ENCODE data around the gene TPP2. TPM values are rescaled to one million over a fixed set of nuclear protein-coding genes. Genes with fewer than 3 reads are reported as not detected.

TPP2 gene
- total and polyA plus RNA-seq, 8 donors: 43.6 to 77.2 (median 70.2) TPM

GRCh38 chr13:102697264-102697663 lies 100.5 kb downstream of the TPP2 start:
- H3K4me3 ChIP-seq: no peak overlapping the region
- TF ChIP-seq CTCF (IDR thresholded peaks at IDR 0.05): no peak
- no peaks in the 10 kb centered on the region for H3K9me3 ChIP-seq
- no peak overlapping the region for H3K27ac ChIP-seq
- intact Hi-C loops (cut with DNase I): no loop called here
- H3K27me3 ChIP-seq: peaks cover 0 to 11% of the 10 kb centered on the region in 2 donors
- DNase-seq (no peak), ATAC-seq (no peak)
- H3K4me1 ChIP-seq: no peaks in the 10 kb centered on the region
- H3K36me3 ChIP-seq: no peaks in the 10 kb centered on the region

- ATAC-seq (no peak), DNase-seq (no peak)
- no peak for TF ChIP-seq CTCF (IDR thresholded peaks at IDR 0.05)
- H3K9me3 ChIP-seq: no peaks in the 10 kb centered on the region
- peaks cover 0 to 3% of the 10 kb centered on the region in 2 donors for H3K27me3 ChIP-seq
- no peak overlapping the region for H3K27ac ChIP-seq
- no peak overlapping the region for H3K4me3 ChIP-seq
- intact Hi-C loops (cut with DNase I): no loop called here
- H3K4me1 ChIP-seq: no peaks in the 10 kb centered on the region
- H3K36me3 ChIP-seq: no peaks in the 10 kb centered on the region
Measured at GRCh38 chr13:102697929-102698648, 101.3 kb downstream of the TPP2 start.

- DNase-seq: no peak
- no peak overlapping the region for H3K4me3 ChIP-seq
- no peak for TF ChIP-seq CTCF (IDR thresholded peaks at IDR 0.05)
- intact Hi-C loops (cut with DNase I): no loop called here
- no peaks in the 10 kb centered on the region for H3K36me3 ChIP-seq
- no peak overlapping the region for H3K27ac ChIP-seq
- no peaks in the 10 kb centered on the region for H3K4me1 ChIP-seq
- no peak for ATAC-seq
- H3K27me3 ChIP-seq: no peaks in the 10 kb centered on the region
- no peaks in the 10 kb centered on the region for H3K9me3 ChIP-seq
Measured at GRCh38 chr13:102698649-102698980, 101.8 kb downstream of the TPP2 start.

GRCh38 chr13:102699504-102699903 lies 102.7 kb downstream of the TPP2 start:
- no peaks in the 10 kb centered on the region for H3K27me3 ChIP-seq
- DNase-seq (no peak), ATAC-seq (no peak)
- no peak for TF ChIP-seq CTCF (IDR thresholded peaks at IDR 0.05)
- H3K27ac ChIP-seq: no peak overlapping the region
- no peaks in the 10 kb centered on the region for H3K4me1 ChIP-seq
- no peaks in the 10 kb centered on the region for H3K9me3 ChIP-seq
- intact Hi-C loops (cut with DNase I): no loop called here
- no peak overlapping the region for H3K4me3 ChIP-seq
- no peaks in the 10 kb centered on the region for H3K36me3 ChIP-seq

- TF ChIP-seq CTCF (IDR thresholded peaks at IDR 0.05): no peak
- Histone ChIP-seq H3K9me3 (no peaks in the 10 kb centered on the region), H3K4me1 (no peaks in the 10 kb centered on the region), H3K4me3 (no peak overlapping the region), H3K27ac (no peak overlapping the region), H3K27me3 (no peaks in the 10 kb centered on the region), H3K36me3 (no peaks in the 10 kb centered on the region)
- ATAC-seq: no peak
- intact Hi-C loops (cut with DNase I): no loop called here
- no peak for DNase-seq
Measured at GRCh38 chr13:102700088-102701031, 103.6 kb downstream of the TPP2 start.
